ENCODE measurements around the gene NR2E1. TPM values are rescaled to one million over a fixed set of nuclear protein-coding genes. Genes with fewer than 3 reads are reported as not detected.

NR2E1 gene
- total RNA-seq, 1 donor from 2014 or later, result not detected

- DNase-seq (ENCODE audit: low read depth), result no peak
Observed at GRCh38 chr6:108209738-108210137, 43.9 kb downstream of the NR2E1 start.

DNA sequence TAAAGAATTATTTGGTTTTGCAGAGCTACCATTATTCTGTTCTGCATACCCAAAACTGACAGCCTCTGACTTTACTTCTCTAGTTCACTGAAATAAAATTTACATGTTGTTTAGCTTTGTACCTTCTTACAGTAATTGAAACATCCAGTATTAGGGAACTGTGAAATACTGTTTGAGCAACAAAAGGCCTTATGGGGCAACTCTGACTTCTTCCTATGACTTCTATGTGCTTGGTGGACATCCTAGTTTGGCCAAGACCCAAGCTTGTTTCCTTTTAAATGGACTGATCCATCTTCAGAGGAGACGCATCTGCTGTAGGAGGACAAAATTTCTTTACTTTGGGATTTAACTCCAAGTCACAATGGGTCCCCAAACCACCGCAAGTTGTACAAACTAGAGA lies 44.7 kb downstream of the NR2E1 start:
- no peak for DNase-seq (ENCODE audit: low read depth)

DNA sequence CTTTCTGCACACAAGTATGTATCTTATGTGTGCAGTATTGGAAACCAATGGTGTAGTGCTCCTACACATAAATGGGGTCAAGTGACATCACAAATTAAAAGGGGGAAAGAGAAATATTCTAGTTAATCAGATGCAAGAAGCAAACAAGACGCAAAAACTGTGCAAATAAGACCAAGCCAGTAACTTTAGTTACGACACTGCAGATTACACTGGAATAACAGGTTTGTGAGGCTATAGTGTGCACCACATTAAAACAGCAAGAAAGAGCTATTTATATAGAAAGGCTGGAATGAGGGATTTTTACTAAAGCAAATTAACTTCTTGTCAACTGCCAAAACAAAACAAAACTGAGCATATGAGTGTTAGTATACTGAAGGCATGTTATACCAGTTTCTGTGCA lies 45.8 kb downstream of the NR2E1 start:
- DNase-seq (ENCODE audit: low read depth), result no peak

- no peak for DNase-seq (ENCODE audit: low read depth)
Observed at GRCh38 chr6:108222064-108222463, 56.2 kb downstream of the NR2E1 start.

DNA sequence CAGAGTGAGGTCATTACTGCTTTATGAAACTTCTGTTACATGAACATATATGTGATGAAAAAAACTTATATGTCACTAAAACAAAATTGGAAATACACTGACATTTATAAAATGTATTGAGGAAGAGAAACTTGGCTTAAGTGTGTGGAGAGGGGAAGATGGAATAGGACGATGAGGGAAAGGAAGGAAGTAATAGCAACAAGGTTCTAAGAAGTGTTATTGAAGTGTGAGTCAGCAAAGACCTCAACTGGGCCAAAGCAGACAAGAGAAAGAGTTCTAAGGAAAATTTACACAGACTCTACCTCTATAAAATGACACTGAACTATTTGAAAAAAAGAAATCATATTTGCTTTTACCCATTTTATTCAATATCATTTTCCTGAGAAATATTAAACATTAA lies 56.7 kb downstream of the NR2E1 start:
- no peak for DNase-seq (ENCODE audit: low read depth)

GRCh38 chr6:108227290-108227689 lies 61.5 kb downstream of the NR2E1 start:
- no peak for DNase-seq (ENCODE audit: low read depth)

DNA sequence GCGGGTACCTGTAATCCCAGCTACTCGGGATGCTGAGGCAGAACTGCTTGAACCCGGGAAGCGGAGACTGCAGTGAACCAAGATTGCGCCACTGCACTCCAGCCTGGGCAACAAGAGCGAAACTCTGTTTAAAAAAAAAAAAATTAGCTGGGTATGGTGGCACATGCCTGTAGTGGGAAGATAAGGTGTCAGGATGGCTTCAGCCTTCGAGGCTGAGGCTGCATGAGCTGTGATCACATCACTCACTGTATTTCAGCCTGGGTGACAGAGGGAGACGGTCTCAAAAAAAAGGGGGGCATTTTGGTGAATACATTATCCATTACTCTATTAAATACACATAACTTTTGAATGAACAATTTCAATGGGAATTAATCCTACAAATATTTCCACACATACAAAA lies 62.6 kb downstream of the NR2E1 start:
- no peak for DNase-seq (ENCODE audit: low read depth)

DNA sequence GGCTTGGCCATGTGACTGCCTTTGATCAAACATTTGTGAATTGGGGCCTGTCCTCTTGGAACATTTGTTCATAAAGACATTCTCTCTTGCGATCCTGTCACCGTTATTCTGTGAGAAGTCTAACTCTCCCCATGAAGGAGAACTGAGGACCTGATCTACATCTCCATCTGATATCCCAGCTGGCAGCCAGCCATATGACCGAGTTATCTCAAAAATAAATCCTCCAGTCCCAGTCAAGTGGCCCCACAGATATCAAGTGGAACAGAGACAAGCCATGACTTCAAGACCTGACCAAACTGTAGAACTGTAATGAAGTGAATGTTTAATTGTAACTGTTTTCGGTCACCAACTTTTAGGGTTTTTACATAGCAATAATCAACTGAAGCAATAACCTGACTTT lies 69.3 kb downstream of the NR2E1 start:
- no peak for DNase-seq (ENCODE audit: low read depth)

- no peak for DNase-seq (ENCODE audit: low read depth)
Observed at GRCh38 chr6:108236791-108237190, 71.0 kb downstream of the NR2E1 start.

DNA sequence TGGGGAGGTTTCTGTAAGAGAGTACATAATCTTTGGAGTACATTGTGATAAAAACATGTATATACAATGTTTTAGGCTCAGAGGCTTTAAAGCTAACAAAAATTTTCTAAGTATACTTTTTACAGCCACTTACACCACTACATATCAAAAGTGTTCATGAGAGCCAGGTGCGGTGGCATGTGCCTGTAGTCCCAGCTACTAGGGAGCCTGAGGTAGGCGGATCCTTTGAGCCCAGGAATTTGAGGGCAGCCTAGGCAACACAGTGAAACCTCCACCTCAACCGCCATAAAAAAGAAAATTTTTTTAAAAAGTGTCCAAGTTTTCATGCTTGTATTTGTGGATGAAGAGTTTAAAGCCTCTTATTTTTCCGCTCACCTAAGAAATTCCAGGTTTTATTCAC lies 72.5 kb downstream of the NR2E1 start:
- no peak for DNase-seq (ENCODE audit: low read depth)

Other genes with a start within 250 kb of the NR2E1 start
- gene SEC63, start 207.8 kb upstream of the NR2E1 start, total RNA-seq, result 8.5 and 45.3 TPM in 2 replicates
- gene OSTM1, start 91.3 kb upstream of the NR2E1 start, total RNA-seq, result 40.8 and 52.6 TPM in 2 replicates
- 168 and 228 TPM in 2 replicates for gene SNX3, start 95.0 kb downstream of the NR2E1 start, total RNA-seq
- 7.3 and 7.4 TPM in 2 replicates for gene AFG1L, start 129.0 kb downstream of the NR2E1 start, total RNA-seq

Measured in renal cortical epithelial cell (primary cell).